DND-41 (cell line): ENCODE measurements around the gene TFRC.

Source experiments
- CTCF ChIP-seq: IDR thresholded peaks from 2 replicates; pipeline ENCODE4 v1.5.1; 2012; ENCODE audit warnings: borderline replicate concordance, low read length, moderate library complexity, mild to moderate bottlenecking; ENCODE audit not compliant: poor library complexity, severe bottlenecking; ENCODE audit errors: extremely low read depth
- EZH2 ChIP-seq: IDR thresholded peaks from 3 replicates; pipeline ENCODE4 v1.6.1; 2012; ENCODE audit warnings: borderline replicate concordance, low read depth, mild to moderate bottlenecking, moderate library complexity, low read length, inconsistent platforms; ENCODE audit not compliant: severe bottlenecking

GRCh38 chr3:196060834-196061233, 21.1 kb downstream of the TFRC start:
- TF ChIP-seq CTCF (no peak), EZH2 (no peak)
